Testis (tissue), 3 donors: ENCODE measurements around the gene DCAF17. TPM values are rescaled to one million over a fixed set of nuclear protein-coding genes. Genes with fewer than 3 reads are reported as not detected.
"Not testable (repeated sequence)": the region's sequence is repeated elsewhere in the genome, so short reads cannot be mapped to it uniquely, and the experiment has no call there.

Experiments used
- DNase-seq: peaks from one replicate; pipeline ENCODE4 v3.0.0-alpha.2; 2019
- H3K27ac ChIP-seq, 2 donors: fragments of 200-600 bp; sonication (generic); one replicate each; pipeline ENCODE4 v1.5.1; 2019
- H3K27me3 ChIP-seq: fragments of 200-600 bp; sonication (generic); one replicate; pipeline ENCODE4 v1.5.1; 2019
- H3K36me3 ChIP-seq: fragments of 200-600 bp; sonication (generic); one replicate; pipeline ENCODE4 v1.5.1; 2017; ENCODE audit warnings: low read depth; ENCODE audit errors: missing control alignments
- H3K4me1 ChIP-seq: fragments of 200-600 bp; sonication (generic); one replicate; pipeline ENCODE4 v1.5.1; 2019
- H3K4me3 ChIP-seq, 2 donors: fragments of 200-600 bp; sonication (generic); one replicate each; pipeline ENCODE4 v1.5.1; 2017 to 2019
- H3K9me3 ChIP-seq: fragments of 200-600 bp; sonication (generic); one replicate; pipeline ENCODE4 v1.5.1; 2017
- POLR2A ChIP-seq: fragments of 450-650 bp; IDR thresholded peaks from one replicate; pipeline ENCODE4 v1.6.1; 2017; ENCODE audit warnings: antibody characterized with exemption, mild to moderate bottlenecking, moderate library complexity
- WGBS, 2 donors: methylation state at CpG; one replicate each; pipeline ENCODE4 v1.1.5; 2018; 5-methylcytosine and 5-hydroxymethylcytosine counted together
- intact Hi-C: fragments of 100-400 bp; cut with DNase I; formaldehyde crosslinking; loops from one replicate; pipeline ENCODE4 v1.15.1; 2023; ENCODE audit warnings: low total_unique reads
- polyA plus RNA-seq: library from polyadenylated mRNA; stranded (reverse); fragments of 350-450 nt; fragmentation: Illumina TruSeq; extraction: RNeasy Lipid Tissue Mini Kit (QIAGEN cat#74804); gene quantifications from one replicate; pipeline ENCODE4 v1.2.3, GENCODE V29; 2014; ENCODE audit warnings: low read depth, low replicate concordance; ENCODE audit not compliant: insufficient read depth
- total RNA-seq, 2 donors: library from RNA; depleted of rRNA; stranded (reverse); fragments of >200 nt; gene quantifications; one replicate each; pipeline ENCODE4 v1.2.3, GENCODE V29; 2016
- TF ChIP-seq, protein P1 (sequence below), 3 experiments: fragments of 450-650 bp in 2 of 3; fragments of 200-600 bp in 1 of 3; sonication (generic) in 1 of 3; IDR thresholded peaks; one replicate each; pipeline ENCODE4 v1.5.1; 2016 to 2019; ENCODE audit warnings: antibody characterized with exemption in 3 of 3, mild to moderate bottlenecking in 2 of 3, moderate library complexity in 1 of 3

The DCAF17 gene
- total and polyA plus RNA-seq, 3 donors from 2014 or later: 15.7 to 29.2 (median 24.4) TPM

DNA sequence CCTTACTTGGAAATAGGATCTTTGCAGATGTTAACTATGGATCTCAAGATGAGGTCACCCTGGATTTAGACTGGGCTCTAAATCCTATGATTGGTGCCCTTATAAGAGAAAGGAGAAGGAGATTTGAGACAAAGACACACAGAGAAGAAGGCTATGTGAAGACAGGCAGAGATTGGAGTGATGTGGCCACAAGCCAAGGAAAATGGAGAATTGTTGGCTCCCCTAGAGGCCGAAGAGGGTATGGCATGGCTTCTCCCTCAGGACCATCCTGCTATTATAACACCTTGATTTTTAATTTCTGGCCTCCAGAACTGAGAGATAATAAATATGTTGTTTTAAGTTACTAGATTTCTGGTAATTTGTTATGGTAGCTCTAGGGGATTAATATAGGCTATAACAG, 95.9 kb downstream of the DCAF17 start:
- no peak overlapping the region for H3K27ac ChIP-seq
- DNase-seq: peak; percentile 18
- intact Hi-C loops: no loop called here
- no peaks in the 10 kb centered on the region for H3K9me3 ChIP-seq
- H3K36me3 ChIP-seq: no peaks in the 10 kb centered on the region
- WGBS, 2 donors: 93 to 95% methylated on average over 1 of the region's 1 CpG
- no peak overlapping the region for H3K4me3 ChIP-seq
- H3K27me3 ChIP-seq: no peaks in the 10 kb centered on the region
- H3K4me1 ChIP-seq: peaks cover 5% of the 10 kb centered on the region
- TF ChIP-seq, protein P1, sequence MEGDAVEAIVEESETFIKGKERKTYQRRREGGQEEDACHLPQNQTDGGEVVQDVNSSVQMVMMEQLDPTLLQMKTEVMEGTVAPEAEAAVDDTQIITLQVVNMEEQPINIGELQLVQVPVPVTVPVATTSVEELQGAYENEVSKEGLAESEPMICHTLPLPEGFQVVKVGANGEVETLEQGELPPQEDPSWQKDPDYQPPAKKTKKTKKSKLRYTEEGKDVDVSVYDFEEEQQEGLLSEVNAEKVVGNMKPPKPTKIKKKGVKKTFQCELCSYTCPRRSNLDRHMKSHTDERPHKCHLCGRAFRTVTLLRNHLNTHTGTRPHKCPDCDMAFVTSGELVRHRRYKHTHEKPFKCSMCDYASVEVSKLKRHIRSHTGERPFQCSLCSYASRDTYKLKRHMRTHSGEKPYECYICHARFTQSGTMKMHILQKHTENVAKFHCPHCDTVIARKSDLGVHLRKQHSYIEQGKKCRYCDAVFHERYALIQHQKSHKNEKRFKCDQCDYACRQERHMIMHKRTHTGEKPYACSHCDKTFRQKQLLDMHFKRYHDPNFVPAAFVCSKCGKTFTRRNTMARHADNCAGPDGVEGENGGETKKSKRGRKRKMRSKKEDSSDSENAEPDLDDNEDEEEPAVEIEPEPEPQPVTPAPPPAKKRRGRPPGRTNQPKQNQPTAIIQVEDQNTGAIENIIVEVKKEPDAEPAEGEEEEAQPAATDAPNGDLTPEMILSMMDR (IDR thresholded peaks at IDR 0.05): peak; percentile 17 to 62 (median 33)
- TF ChIP-seq POLR2A: no peak

GRCh38 chr2:171530378-171530777, 96.4 kb downstream of the DCAF17 start:
- 59 to 63% methylated on average over 4 of the region's 4 CpGs for WGBS, 2 donors

GRCh38 chr2:171530859-171531258, 96.8 kb downstream of the DCAF17 start:
- H3K36me3 ChIP-seq, intact Hi-C loops, DNase-seq, H3K4me1 ChIP-seq, H3K9me3 ChIP-seq, H3K27me3 ChIP-seq, H3K4me3 ChIP-seq: not testable (repeated sequence)
- peak overlapping the region in 1 of 2 donors; percentile 8 for H3K27ac ChIP-seq
- WGBS, 2 donors: 92 to 97% methylated on average over 1 of the region's 1 CpG

More at GRCh38 chr2:171530378-171530777, 96.4 kb downstream of the DCAF17 start:
- Histone ChIP-seq H3K9me3 (no peaks in the 10 kb centered on the region), H3K4me3 (no peak overlapping the region), H3K27ac (no peak overlapping the region), H3K36me3 (no peaks in the 10 kb centered on the region), H3K4me1 (peaks cover 2% of the 10 kb centered on the region), H3K27me3 (no peaks in the 10 kb centered on the region)
- DNase-seq: no peak
- TF ChIP-seq, protein P1 (IDR thresholded peaks at IDR 0.05): no peak
- no peak for TF ChIP-seq POLR2A
- intact Hi-C loops: no loop called here

- intact Hi-C loops: no loop called here
- Histone ChIP-seq H3K9me3 (no peaks in the 10 kb centered on the region), H3K4me3 (no peak overlapping the region), H3K36me3 (no peaks in the 10 kb centered on the region), H3K27me3 (no peaks in the 10 kb centered on the region), H3K27ac (peak overlapping the region in 1 of 2 donors; percentile 8), H3K4me1 (peaks cover 2% of the 10 kb centered on the region)
- DNase-seq: peak; percentile 37
- TF ChIP-seq POLR2A: no peak
- TF ChIP-seq, protein P1 (IDR thresholded peaks at IDR 0.05): no peak
- WGBS, 2 donors: 36 to 51% methylated on average over 7 of the region's 7 CpGs
Observed at GRCh38 chr2:171531291-171531690, 97.3 kb downstream of the DCAF17 start.

DNA sequence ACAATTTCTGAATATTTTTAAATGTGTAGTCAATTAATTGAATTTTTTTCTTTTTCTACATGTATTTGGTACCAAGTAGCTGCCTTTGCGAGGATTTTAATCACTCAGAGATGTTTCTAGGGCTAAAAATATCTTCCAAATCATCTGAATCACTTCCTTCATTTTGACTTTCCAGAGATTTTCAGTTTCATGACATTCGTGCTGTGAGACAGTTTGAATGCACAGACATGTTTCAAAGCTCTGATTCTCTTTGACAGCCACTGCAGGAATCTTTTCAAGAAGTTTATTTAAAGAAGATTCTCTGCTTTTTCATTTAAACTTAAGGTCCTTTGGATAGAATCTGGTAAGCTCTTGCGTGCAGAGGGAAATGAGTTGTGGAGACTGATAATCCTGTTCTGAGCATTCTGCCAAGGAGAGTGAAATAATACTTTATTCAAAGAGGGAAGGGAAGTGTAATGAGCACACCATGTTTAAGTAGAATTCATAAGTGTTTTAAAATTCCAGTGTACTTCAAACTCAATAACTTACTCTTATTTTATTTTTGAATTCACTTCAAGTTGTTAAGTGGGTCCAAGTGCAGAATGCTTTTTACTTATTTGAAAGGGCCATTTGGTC, 97.9 kb downstream of the DCAF17 start:
- no peak overlapping the region for H3K4me3 ChIP-seq
- H3K27me3 ChIP-seq: no peaks in the 10 kb centered on the region
- no peak for DNase-seq
- H3K27ac ChIP-seq: no peak overlapping the region
- intact Hi-C loops: no loop called here
- TF ChIP-seq POLR2A: no peak
- TF ChIP-seq, protein P1 (IDR thresholded peaks at IDR 0.05): no peak
- peaks cover 2% of the 10 kb centered on the region for H3K4me1 ChIP-seq
- no peaks in the 10 kb centered on the region for H3K9me3 ChIP-seq
- WGBS, 2 donors: 57 to 69% methylated on average over 3 of the region's 3 CpGs
- no peaks in the 10 kb centered on the region for H3K36me3 ChIP-seq
